Panc1 (cell line): Measurements from ENCODE around the gene ZNF99. TPM values are rescaled to one million over a fixed set of nuclear protein-coding genes. Genes with fewer than 3 reads are reported as not detected.
"Not testable (repeated sequence)": the region's sequence is repeated elsewhere in the genome, so short reads cannot be mapped to it uniquely, and the experiment has no call there.

Experiments used
- ATAC-seq: fragments of 200-7000 bp; cut with Tn5 transposase; 2 replicates; pipeline ENCODE4 v1.9.1; 2020; ENCODE audit warnings: mild to moderate bottlenecking, moderate library complexity
- BruUV-seq: library from RNA; stranded (reverse); fragments of 400-500 nt; replicated peaks from 2 replicates; lab custom pipeline; 2021; lab: Mats Ljungman, UMichigan
- CTCF ChIA-PET: fragments of 300-600 bp; sonication (Branson Sonifier 250); formaldehyde crosslinking; loops from one replicate; lab custom pipeline; 2022; ENCODE audit warnings: antibody characterized with exemption; lab: Charles Lee
- POLR2A ChIA-PET: fragments of 300-600 bp; sonication (Branson Sonifier 250); formaldehyde crosslinking; loops from one replicate; lab custom pipeline; 2022; ENCODE audit warnings: antibody characterized with exemption; lab: Charles Lee
- DNase-seq: peaks from one replicate; pipeline ENCODE4 v3.0.0-alpha.2; 2010; ENCODE audit warnings: low read depth, low spot score
- H3K27ac ChIP-seq: 2 replicates; pipeline ENCODE4 v1.5.1; 2011; ENCODE audit warnings: mild to moderate bottlenecking, low read length, inconsistent platforms
- H3K27me3 ChIP-seq: fragments of 200-500 bp; sonication (Bioruptor generic); 2 replicates; pipeline ENCODE4 v1.6.0; 2014; ENCODE audit warnings: low read length, inconsistent platforms; ENCODE audit not compliant: control insufficient read depth, insufficient read depth
- H3K36me3 ChIP-seq: fragments of 200-500 bp; sonication (Bioruptor generic); 2 replicates; pipeline ENCODE4 v1.5.1; 2014; ENCODE audit warnings: inconsistent platforms, mild to moderate bottlenecking, low read length, moderate library complexity; ENCODE audit not compliant: control insufficient read depth, insufficient read depth
- H3K4me1 ChIP-seq: 2 replicates; pipeline ENCODE4 v1.5.1; 2011; ENCODE audit warnings: inconsistent platforms, mild to moderate bottlenecking, low read length, moderate library complexity; ENCODE audit not compliant: control insufficient read depth, insufficient read depth
- H3K4me3 ChIP-seq, 2 experiments: 2 replicates each; pipeline ENCODE4 v1.5.1; 2011 to 2012; ENCODE audit warnings: low read depth in 2 of 2, low read length in 2 of 2, mild to moderate bottlenecking in 2 of 2, inconsistent platforms in 1 of 2, moderate library complexity in 1 of 2
- H3K9me3 ChIP-seq: fragments of 200-500 bp; sonication (Bioruptor generic); 2 replicates; pipeline ENCODE4 v1.5.1; 2014; ENCODE audit warnings: low read depth, mild to moderate bottlenecking, inconsistent platforms, low read length, moderate library complexity; ENCODE audit not compliant: control insufficient read depth, insufficient read depth
- SIN3A ChIP-seq: IDR thresholded peaks from 2 replicates; pipeline ENCODE4 v1.6.1; 2012; ENCODE audit warnings: low read depth, mild to moderate bottlenecking, low read length, moderate library complexity, borderline replicate concordance; ENCODE audit not compliant: insufficient read depth
- TCF7L2 ChIP-seq: IDR thresholded peaks from 2 replicates; pipeline ENCODE4 v1.6.1; 2011; ENCODE audit warnings: mild to moderate bottlenecking, low read depth, low read length, inconsistent platforms
- in situ Hi-C: cut with HindIII; loops from 2 replicates; pipeline ENCODE4 v1.10.0; 2016; ENCODE audit warnings: low sequenced_read_pairs, low pct_unique_long_range_greater_than_20kb
- intact Hi-C: fragments of 100-400 bp; cut with micrococcal nuclease; formaldehyde crosslinking; loops from one replicate; pipeline ENCODE4 v1.10.0; 2022; ENCODE audit not compliant: unreplicated experiment
- total RNA-seq: library from RNA; stranded (reverse); gene quantifications from one replicate; pipeline ENCODE4 v1.2.1, GENCODE V29; 2021; ENCODE audit not compliant: unreplicated experiment
- TF ChIP-seq, protein P1 (sequence below): fragments of 450-650 bp; IDR thresholded peaks from 2 replicates; pipeline ENCODE4 v1.5.1; 2017; ENCODE audit warnings: mild to moderate bottlenecking

Gene ZNF99
- total RNA-seq, 1 experiment from 2014 or later: not detected

DNA sequence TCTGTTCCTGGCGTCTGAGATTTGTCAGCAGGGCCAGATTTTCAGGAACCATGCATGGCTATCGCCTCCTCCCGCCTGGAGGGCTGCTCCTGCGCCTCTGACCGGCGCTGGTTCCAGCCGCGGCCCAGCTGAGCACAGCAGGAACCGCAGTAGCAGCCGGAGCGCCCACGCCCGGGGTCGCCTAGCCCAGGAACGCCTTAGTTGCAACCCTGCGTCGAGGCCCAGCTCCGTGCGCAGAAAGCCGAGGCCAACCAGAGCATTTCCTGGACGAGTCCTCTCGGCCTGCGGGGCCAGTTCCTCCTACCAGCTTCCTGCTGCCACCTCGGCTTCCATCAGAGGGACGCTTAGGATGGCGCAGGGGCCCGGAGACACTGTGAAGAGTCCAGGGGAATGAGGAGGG lies 75.0 kb downstream of the ZNF99 start:
- TF ChIP-seq, protein P1, sequence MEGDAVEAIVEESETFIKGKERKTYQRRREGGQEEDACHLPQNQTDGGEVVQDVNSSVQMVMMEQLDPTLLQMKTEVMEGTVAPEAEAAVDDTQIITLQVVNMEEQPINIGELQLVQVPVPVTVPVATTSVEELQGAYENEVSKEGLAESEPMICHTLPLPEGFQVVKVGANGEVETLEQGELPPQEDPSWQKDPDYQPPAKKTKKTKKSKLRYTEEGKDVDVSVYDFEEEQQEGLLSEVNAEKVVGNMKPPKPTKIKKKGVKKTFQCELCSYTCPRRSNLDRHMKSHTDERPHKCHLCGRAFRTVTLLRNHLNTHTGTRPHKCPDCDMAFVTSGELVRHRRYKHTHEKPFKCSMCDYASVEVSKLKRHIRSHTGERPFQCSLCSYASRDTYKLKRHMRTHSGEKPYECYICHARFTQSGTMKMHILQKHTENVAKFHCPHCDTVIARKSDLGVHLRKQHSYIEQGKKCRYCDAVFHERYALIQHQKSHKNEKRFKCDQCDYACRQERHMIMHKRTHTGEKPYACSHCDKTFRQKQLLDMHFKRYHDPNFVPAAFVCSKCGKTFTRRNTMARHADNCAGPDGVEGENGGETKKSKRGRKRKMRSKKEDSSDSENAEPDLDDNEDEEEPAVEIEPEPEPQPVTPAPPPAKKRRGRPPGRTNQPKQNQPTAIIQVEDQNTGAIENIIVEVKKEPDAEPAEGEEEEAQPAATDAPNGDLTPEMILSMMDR: no peak
- TF ChIP-seq SIN3A (no peak), TCF7L2 (no peak)
- no peaks in the 10 kb centered on the region for H3K9me3 ChIP-seq
- ATAC-seq: no peak
- H3K4me3 ChIP-seq: no peak overlapping the region
- no peaks in the 10 kb centered on the region for H3K4me1 ChIP-seq
- ChIA-PET POLR2A (no interaction called here), CTCF (no interaction called here)
- BruUV-seq: no TSS peak
- H3K36me3 ChIP-seq: no peaks in the 10 kb centered on the region
- intact Hi-C loops: no loop called here
- in situ Hi-C loops: no loop called here
- no peak overlapping the region for H3K27ac ChIP-seq
- DNase-seq: no peak
- no peaks in the 10 kb centered on the region for H3K27me3 ChIP-seq

DNA sequence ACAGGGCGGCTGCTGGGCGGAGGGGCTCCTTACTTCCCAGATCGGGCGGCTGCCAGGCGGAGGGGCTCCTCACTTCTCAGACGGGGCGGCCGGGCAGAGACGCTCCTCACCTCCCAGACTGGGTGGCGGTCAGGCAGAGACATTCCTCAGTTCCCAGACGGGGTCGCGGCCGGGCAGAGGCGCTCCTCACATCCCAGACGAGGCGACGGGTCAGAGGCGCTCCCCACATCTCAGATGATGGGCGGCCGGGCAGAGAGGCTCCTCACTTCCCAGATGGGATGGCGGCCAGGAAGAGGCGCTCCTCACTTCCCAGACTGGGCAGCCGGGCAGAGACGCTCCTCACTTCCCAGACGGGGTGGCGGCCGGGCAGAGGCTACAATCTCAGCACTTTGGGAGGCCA lies 80.9 kb downstream of the ZNF99 start:
- H3K27ac ChIP-seq, POLR2A ChIA-PET, DNase-seq, H3K9me3 ChIP-seq, in situ Hi-C loops, ATAC-seq, H3K4me1 ChIP-seq, H3K4me3 ChIP-seq, H3K27me3 ChIP-seq, H3K36me3 ChIP-seq, intact Hi-C loops, BruUV-seq, CTCF ChIA-PET: not testable (repeated sequence)

DNA sequence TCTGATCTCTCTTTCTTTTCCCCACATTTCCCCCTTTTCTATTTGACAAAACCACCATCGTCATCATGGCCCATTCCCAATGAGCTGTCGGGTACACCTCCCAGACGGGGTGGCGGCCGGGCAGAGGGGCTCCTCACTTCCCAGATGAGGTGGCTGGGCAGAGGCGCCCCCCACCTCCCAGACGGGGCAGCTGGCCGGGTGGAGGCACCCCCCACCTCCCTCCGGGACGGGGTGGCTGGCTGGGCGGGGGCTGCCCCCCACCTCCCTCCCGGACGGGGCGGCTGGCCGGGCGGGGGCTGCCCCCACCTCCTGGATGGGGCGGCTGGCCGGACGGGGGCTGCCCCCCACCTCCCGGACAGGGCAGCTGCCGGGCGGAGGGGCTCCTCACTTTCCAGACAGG lies 81.3 kb downstream of the ZNF99 start:
- CTCF ChIA-PET: not testable (repeated sequence)

More for the DNA sequence above, 81.3 kb downstream of the ZNF99 start:
- POLR2A ChIA-PET, H3K27ac ChIP-seq, H3K27me3 ChIP-seq, in situ Hi-C loops, ATAC-seq, H3K4me1 ChIP-seq, H3K9me3 ChIP-seq, BruUV-seq, intact Hi-C loops, DNase-seq, H3K36me3 ChIP-seq, H3K4me3 ChIP-seq: not testable (repeated sequence)

Other genes with a start within 250 kb of the ZNF99 start
- gene ZNF492, start 149.8 kb downstream of the ZNF99 start, total RNA-seq: not detected
- not detected for gene ZNF723, start 48.1 kb upstream of the ZNF99 start, total RNA-seq
- gene ZNF728, start 219.0 kb upstream of the ZNF99 start, total RNA-seq: not detected